ENCODE measurements around the gene VRK1. TPM values are rescaled to one million over a fixed set of nuclear protein-coding genes. Genes with fewer than 3 reads are reported as not detected.

Gene VRK1
- polyA plus RNA-seq, 1 experiment: 3.7 TPM

GRCh38 chr14:96903444-96904023, 106.4 kb downstream of the VRK1 start:
- H3K27me3 ChIP-seq (ENCODE audit: control insufficient read depth, insufficient read depth, low read length): no peaks in the 10 kb centered on the region
- ChIA-PET POLR2A (no interaction called here), CTCF (no interaction called here)
- H3K36me3 ChIP-seq (ENCODE audit: control insufficient read depth, insufficient read depth, low read length): no peaks in the 10 kb centered on the region
- H3K4me3 ChIP-seq (ENCODE audit: low read depth, low read length): no peak overlapping the region
- no peak for DNase-seq (ENCODE audit: low read depth)
- no peak for TF ChIP-seq CTCF (IDR thresholded peaks at IDR 0.05; ENCODE audit: insufficient read depth, low read depth, low read length)

- Histone ChIP-seq H3K27me3 (ENCODE audit: control insufficient read depth, insufficient read depth, low read length) (no peaks in the 10 kb centered on the region), H3K4me3 (ENCODE audit: low read depth, low read length) (no peak overlapping the region), H3K36me3 (ENCODE audit: control insufficient read depth, insufficient read depth, low read length) (no peaks in the 10 kb centered on the region)
- TF ChIP-seq CTCF (IDR thresholded peaks at IDR 0.05; ENCODE audit: insufficient read depth, low read depth, low read length): no peak
- DNase-seq (ENCODE audit: low read depth): no peak
- ChIA-PET CTCF (no interaction called here), POLR2A (no interaction called here)
These were observed 107.0 kb downstream of the VRK1 start for GRCh38 chr14:96904201-96904600.

- ChIA-PET CTCF (interaction anchor here (1.5 kb wide), 1 partner anchor 52 kb away, joined by 6 read pairs; no protein-coding TSS in a partner anchor), POLR2A (no interaction called here)
- no peak for TF ChIP-seq CTCF (IDR thresholded peaks at IDR 0.05; ENCODE audit: insufficient read depth, low read depth, low read length)
- Histone ChIP-seq H3K4me3 (ENCODE audit: low read depth, low read length) (no peak overlapping the region), H3K27me3 (ENCODE audit: control insufficient read depth, insufficient read depth, low read length) (no peaks in the 10 kb centered on the region), H3K36me3 (ENCODE audit: control insufficient read depth, insufficient read depth, low read length) (no peaks in the 10 kb centered on the region)
- no peak for DNase-seq (ENCODE audit: low read depth)
These were observed 107.9 kb downstream of the VRK1 start for GRCh38 chr14:96905065-96905464.

GRCh38 chr14:96905825-96906224, 108.6 kb downstream of the VRK1 start:
- H3K4me3 ChIP-seq (ENCODE audit: low read depth, low read length): no peak overlapping the region
- ChIA-PET CTCF (interaction anchor here (1.5 kb wide), 1 partner anchor 53 kb away, joined by 6 read pairs; no protein-coding TSS in a partner anchor), POLR2A (no interaction called here)
- no peak for DNase-seq (ENCODE audit: low read depth)
- H3K27me3 ChIP-seq (ENCODE audit: control insufficient read depth, insufficient read depth, low read length): no peaks in the 10 kb centered on the region
- no peaks in the 10 kb centered on the region for H3K36me3 ChIP-seq (ENCODE audit: control insufficient read depth, insufficient read depth, low read length)
- no peak for TF ChIP-seq CTCF (IDR thresholded peaks at IDR 0.05; ENCODE audit: insufficient read depth, low read depth, low read length)

GRCh38 chr14:96906434-96906833, 109.3 kb downstream of the VRK1 start:
- Histone ChIP-seq H3K4me3 (ENCODE audit: low read depth, low read length) (no peak overlapping the region), H3K36me3 (ENCODE audit: control insufficient read depth, insufficient read depth, low read length) (no peaks in the 10 kb centered on the region), H3K27me3 (ENCODE audit: control insufficient read depth, insufficient read depth, low read length) (no peaks in the 10 kb centered on the region)
- no peak for TF ChIP-seq CTCF (IDR thresholded peaks at IDR 0.05; ENCODE audit: insufficient read depth, low read depth, low read length)
- ChIA-PET CTCF (interaction anchor here (1.5 kb wide), 1 partner anchor 54 kb away, joined by 6 read pairs; no protein-coding TSS in a partner anchor), POLR2A (no interaction called here)
- no peak for DNase-seq (ENCODE audit: low read depth)

All from BJ (cell line).